HG03039 (cell line): ENCODE measurements around the gene CEACAM18.
"Not testable (repeated sequence)": the region's sequence is repeated elsewhere in the genome, so short reads cannot be mapped to it uniquely, and the experiment has no call there.

Source experiments
- ATAC-seq: cut with Tn5 transposase; IDR thresholded peaks from one replicate; pipeline ENCODE4 v1.9.1; 2021; ENCODE audit warnings: mild to moderate bottlenecking, moderate library complexity; ENCODE audit not compliant: unreplicated experiment

CEACAM18 gene

DNA sequence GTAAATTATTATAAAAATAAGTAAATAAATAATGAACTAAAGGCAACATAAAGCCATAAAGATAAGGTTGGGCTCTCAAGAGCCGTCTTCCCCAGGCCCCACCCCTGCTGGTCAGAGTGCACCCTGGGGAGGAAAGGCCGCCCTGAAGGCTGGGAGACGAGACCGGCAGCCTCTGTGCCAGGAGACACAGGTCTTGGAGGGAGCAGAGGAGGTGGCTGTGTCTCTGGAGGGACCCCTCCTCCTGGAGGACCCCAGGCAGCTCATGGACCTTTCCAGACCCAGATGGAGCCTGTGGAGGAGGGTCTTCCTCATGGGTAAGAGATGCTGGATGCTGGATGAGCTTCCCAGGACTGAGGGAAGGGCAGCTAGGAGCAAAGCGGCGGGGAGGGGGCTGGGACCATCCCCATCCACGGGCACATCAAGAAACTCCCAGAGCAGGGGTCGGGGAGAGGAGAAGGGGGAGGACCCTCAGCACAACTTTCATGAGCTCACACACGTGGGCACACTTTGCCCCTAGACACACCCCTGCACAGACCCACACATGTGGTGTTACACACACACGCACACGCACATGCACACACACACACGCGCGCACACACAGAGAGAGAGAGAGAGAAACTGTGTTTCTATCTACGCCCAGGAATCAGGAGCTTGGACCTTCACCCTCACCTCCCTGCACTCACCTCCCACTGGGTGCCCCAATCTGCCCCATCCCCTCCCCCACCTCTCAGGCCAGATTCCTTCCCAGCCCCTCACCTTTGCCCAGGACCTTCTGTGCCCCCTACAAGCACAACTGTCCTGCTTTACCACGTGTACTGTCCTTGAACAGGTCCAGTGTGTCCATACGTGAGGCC is at the start of gene CEACAM18:
TSS of gene CEACAM18 (plus strand) at position 159 of the 854 bp plus-strand sequence.
- no peak for ATAC-seq

DNA sequence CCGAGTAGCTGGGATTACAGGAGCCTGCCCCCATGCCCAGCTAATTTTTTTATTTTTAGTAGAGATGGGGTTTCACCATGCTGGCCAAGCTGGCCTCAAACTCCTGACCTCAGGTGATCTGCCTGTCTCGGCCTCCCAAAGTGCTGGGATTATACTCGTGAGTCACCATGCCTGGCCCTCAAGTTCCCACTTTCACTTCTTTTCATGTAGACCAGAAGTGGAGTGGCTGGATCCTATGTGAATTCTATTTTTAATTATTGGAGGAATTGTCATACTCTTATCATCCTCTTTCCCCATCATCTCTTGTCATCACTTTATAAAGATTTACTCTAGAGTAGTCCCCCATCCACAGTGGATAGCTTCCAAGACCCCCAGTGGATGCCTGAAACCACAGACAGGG is 48.1 kb upstream of the CEACAM18 start:
- ATAC-seq, result no peak

DNA sequence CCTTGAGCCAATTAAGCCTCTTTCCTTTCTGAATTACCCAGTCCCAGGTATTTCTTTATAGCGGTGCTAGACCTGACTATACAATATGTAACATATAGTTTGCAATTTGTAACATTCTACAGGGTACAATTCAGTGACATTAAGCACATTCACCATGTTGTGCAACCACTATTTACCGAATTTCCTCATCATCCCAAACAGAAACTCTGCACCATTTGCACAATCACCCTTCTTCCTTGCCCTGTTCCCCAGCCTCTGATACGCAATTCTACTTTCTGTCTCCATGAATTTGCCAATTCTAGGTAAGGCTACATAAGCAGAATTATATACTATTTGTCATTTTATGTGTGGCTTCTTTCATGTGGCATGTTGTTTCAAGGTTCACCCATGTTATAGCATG is 47.2 kb upstream of the CEACAM18 start:
- no peak for ATAC-seq

DNA sequence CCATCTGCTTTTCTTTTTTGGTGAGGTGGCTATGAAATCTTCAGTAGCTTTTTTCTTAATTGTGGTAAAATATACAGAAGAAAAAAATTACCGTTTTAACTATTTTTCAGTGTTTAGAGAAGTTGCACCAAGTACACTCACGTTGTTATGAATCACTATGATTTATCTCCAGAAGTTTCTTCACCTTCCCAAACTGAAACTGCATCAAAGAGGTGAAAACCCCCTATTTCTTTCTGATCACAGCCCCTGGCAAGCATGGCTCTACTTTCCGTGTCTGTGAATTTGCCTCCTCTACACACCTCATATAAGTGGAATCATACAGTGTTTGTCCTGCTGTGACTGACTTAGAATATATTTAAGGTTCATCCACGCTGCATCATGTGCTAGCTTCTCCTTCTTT is 45.3 kb upstream of the CEACAM18 start:
- no peak for ATAC-seq

DNA sequence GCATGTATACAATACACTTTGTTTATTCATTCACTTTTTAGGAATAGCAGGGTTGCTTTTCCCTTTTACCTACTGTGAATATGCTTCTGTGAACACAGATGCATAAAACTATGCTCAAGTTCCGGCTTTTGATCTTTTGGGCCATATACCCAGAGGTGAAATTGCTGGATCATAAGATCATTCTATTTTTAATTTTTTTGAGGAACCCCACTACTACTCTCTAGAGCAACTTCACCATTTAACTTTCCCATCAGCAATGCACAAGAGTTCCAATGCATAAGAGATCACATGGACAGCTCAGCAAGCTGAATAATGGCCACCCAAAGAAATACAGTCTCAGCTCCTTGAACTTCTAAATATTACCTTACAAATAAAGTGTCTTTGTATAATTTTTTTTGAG is 43.9 kb upstream of the CEACAM18 start:
- no peak for ATAC-seq

DNA sequence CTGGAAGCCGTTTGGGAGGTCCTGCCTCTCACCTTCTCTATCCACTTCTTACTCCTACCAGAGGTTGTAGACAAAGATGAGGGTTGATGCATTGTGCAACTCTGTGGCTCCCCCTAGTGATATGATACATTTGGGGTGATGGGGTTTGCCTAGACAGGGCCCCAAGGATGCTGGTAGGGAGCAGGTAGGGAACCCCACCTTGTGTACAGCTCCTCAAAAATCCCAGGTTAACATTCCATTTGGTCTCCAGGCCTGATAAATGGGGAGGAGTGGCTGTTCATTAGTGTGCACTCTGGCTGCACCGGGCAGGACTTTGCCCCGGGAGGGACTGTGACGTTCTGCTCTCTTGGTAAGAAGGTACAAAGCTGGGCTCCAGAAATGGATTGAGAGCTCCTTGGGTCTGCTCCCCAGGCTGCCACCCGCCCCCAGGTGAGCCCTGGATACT is 39.3 kb upstream of the CEACAM18 start:
- ATAC-seq, result no peak

DNA sequence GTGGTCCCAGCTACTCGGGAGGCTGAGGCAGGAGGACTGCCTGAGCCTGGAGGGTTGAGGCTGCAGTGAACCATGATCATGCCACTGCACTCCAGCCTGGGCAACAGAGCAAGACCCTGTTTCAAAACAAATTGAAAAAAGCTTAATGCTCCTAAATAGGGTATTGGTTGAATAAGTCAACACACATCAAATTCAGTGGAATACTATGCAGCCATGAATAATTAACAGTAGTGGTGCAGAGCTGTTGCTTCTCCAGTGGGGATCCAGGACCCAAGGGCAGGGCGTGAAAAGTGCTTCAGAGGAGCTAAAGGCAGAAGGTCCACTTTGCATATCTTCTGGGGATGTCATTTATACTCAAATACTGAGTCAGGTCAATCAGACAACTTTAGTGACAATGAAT is 38.3 kb upstream of the CEACAM18 start:
- no peak for ATAC-seq

DNA sequence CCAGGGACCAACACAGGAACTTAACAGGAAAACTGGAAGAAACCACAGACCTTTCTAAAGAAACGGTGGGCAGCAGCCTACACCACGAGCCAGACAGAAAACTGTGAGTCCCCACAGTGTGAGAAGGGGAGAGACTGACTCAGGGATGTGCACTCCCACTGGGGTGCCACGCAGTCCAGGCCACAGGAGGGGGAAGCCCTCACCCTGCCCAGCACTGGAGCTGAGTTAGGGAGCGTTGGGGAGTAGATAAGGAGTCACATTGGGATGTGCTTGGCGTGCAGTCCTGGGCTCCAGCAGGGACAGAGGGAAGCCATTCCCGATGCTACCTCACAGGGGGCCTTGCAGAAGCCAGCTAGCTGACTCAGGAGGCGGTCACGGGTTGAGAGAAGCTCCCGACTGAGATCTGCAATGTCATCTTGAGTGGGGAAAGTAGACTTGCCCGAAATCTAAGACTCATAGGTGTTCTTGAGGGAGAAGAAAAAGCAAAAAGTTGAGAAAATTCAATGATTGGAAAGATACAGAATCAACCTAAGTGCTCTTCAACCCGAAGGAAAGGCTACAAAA is 37.4 kb upstream of the CEACAM18 start:
- no peak for ATAC-seq

DNA sequence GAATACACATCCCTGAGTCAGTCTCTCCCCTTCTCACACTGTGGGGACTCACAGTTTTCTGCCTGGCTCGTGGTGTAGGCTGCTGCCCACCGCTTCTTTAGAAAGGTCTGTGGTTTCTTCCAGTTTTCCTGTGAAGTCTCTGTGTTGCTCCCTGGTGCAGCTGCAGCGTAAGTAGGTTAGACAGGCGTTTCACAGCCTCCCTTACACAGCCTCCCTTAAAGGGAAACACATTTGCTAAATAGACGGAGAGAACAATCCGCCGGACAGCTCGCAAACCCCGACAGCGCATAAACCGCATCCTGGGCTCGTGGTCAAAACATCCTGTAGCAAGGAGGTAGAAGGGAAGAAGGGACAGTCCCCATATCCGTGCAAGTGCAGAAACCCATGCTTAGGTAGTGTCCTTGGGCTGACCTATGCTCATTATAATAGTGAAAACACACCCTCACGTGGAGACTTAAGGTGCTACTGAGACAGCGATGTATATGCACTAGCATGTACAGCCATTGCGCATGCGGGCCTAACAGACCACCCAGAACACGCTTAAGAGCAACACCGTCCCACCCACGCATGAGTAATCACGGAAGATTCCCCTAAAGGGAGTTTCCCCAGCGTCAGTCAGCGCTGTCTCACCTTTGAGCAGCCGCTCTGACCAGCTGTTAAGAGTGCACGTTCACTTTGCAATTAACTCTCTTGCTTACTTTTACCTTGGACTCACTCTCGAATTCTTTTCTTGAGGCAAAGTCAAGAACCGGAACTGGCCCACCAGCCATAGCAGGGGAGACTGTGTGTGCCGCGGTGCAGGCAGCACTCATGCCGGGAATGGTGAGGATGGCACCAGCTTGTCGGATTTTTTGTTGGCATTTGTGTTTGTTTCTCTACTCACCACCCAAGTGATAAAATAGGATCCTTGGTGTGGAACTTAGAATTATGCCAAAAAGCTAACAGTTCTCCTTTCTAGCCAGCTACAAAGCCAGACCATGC is 36.6 kb upstream of the CEACAM18 start:
- peak; percentile 75 for ATAC-seq

DNA sequence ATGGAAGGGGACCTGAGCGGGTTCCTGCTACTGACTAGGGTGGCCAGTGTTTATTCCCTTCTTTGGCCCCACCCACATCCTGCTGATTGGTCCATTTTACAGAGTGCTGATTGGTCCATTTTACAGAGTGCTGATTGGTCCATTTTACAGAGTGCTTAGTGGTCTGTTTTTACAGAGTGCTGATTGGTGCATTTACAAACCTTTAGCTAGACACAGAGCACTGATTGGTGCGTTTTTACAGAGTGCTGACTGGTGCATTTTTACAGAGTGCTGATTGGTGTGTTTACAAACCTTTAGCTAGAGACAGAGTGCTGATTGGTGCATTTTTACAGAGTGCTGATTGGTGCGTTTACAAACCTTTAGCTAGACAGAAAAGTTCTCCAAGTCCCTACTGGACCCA is 30.8 kb upstream of the CEACAM18 start:
- not testable (repeated sequence) for ATAC-seq

DNA sequence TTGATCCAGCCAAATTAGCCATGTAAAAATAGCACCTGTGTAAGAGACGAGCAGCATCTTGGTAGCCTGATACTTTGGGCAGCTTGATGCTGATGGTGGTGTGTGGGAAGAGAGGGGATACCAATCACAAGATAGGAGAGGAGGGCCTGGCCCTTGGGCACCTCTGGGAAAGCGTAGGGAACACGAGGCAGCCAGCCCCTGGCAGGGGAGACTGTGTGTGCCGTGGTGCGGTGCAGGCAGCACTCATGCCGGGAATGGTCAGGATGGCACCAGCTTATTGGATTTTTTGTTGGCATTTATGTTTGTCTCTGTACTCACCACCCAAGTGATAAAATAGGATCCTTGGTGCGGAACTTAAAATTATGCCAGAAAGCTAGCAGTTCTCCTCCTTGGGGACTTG is 30.3 kb upstream of the CEACAM18 start:
- ATAC-seq, result no peak

DNA sequence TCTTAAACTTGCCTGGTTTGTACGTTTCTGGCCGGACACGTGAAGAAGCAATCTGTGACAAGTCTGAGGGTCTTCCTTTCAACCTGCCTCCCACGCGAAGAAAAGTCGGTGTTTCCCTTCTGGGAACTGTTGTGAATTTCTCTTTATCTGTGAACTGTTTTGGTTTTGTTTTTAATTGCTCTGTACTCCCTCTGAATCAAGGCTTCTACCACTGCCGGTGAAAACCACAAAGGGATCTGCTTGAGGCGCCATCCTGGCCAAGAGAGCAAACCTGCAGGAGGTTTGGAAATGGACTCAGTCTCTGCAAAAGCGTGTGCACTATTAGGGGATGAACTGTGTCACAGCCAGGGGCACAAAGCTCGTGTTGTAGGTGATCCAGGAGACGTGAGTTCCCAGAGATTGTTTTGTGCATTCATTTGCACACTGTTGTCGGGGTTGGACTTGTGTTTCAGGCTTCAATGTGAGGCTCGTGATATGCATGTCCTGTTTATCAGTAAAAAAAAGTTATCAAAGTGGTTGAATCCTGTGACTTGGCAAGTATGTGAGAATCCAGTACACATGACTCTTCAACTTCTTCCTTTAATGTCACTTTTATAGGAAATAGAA is 29.8 kb upstream of the CEACAM18 start:
- no peak for ATAC-seq

DNA sequence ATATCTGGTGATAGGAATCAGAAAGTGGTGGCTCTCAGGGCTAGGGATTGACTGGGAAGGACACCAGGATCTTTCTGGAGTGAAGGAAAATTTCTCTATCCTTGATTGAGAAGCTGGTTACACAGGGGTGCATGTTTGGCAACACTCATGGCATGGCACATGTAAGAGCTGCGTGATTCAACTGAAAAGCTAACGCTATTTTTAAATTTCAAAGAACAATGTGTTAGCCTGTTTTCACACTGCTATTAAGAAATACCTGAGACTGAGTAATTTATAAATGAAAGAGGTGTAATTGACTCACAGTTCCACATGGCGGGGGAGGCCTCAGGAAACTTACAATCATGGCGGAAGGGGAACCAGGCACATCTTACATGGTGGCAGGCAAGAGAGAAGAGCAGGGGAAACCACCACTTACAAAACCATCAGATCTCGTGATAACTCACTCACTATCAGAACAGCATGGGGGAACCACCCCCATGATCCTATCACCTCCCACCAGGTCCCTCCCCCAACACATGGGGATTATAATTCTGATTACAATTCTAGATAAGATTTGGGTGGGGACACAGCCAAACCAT is 27.5 kb upstream of the CEACAM18 start:
- no peak for ATAC-seq

DNA sequence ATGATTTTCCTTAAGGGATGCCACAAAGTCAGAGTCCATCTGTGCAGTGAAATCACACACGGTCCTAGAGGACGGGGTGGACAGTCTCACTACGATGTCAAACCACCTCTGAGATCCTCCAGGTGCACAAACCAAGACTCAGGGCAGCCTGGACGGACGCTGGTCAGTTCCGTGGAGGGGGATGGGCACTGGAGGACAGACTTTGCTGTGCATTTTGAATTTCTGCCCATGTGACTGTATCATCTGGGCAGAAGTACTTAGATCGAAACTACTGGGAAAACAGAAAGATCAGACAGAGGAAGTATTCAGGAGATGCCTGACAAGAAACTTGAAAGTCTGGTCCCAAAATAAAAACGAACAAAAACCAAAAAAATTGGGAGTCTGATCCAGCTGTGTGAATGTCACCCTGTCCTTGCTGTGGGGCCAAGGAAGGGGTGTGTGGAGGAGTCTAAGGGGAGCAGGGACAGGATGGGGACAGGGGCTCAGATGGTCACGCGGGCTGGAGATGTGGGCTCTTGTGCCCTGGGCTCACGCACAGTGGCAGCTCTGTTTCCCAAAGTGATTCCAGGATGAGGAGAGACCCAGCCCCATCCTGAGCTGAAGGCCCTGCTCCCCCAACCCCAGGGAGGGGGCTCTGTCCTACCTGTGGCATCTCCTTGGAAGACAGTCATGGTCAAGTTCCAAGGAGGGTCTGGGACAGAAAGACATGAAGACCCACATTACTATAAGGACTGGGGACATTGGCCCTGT is 21.6 kb upstream of the CEACAM18 start:
- ATAC-seq, result no peak

DNA sequence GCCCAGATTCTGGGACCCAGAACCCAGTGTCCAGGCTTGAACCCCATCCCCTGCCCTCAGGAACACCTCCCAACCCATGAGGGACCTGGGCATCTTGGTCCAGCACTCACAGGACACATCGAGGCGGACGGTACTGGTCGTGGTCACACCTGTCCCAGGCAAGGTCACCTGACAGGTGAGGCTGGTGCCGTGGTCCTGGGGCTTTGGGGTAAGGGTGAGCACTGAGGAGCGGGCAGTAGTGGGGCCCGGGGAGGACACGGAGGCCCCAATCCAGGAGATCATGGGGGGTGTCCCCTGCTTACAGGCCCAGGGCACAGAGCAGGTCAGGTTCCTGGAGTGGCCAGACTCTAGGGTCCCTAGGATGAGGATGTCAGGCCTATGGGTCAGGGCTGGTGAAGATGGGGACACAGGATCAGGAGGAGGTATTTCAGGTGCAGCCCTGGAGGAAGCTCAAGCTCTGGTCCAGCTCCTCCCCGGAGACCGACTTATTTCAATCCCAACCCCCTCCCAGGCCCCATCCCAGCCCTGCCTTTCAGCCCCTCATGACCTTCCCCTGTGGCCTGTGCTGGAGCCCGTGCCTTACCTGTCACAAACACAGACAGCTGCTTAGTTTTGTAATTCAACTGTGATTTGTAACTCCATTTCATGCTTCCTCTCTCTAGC is 20.9 kb upstream of the CEACAM18 start:
- no peak for ATAC-seq

DNA sequence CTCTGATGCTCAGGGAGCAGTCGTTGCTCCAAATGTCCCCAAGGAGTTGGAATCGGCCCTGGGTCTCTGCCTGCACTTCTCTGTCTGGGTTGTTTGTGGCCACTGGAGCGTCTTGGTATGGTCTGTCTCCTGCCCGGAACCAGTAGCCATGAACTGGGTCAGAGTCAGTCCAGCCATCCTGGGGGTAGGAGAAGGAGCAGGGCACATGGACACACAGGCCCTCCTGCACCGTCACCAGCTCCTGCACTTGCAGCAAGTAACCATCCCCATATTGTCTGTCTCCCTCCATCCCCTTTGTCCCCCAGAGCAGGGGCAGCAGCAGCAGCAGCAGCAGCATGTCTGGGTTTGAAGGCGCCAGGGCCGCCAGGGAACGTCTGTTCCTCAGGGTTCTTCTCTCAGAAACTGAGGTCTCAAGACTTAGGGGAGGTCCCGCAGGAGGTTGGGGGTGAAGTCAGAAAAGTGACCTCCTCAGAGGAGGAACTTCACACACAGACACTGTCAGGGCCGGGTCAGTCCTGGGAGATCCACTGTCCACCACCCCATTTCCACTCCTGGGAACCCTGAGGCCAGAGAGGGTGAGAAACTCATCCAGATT is 20.2 kb upstream of the CEACAM18 start, which contains the start of gene SIGLEC8:
TSS of gene SIGLEC8 (minus strand) at position 404 of the 595 bp plus-strand sequence. CDS start at position 337, 67 bp downstream.
- no peak for ATAC-seq

DNA sequence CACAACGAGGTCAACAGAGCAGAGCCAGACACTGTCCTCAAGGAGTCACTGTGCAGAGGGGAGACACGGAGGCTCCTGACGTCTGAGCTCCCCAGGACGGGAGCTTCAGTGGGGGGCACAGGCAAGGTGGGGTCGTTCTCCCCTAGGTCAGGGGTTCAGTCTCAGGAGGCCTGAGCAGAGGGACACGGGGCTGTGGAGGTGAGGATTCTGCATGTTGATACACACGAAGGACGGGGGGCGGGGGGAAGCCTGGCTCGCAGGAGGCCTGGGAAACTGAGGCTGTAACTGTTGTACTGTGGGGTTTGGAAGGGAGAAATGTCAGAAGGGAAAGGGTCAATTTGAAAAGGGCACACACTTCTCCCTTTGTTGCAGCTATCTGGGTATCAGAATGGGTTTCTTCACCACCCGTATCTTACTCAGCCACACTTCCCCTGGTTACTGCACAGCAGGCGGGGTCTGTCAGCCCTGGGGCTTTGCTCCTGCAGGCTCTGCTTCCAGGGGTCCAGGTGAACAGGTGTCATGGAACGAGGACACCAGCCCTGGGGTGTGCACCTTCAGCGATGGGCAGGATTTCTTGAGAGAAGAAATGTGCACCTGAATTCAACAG is 19.3 kb upstream of the CEACAM18 start:
- no peak for ATAC-seq
